Measurements from ENCODE around the gene PLS1. TPM values are rescaled to one million over a fixed set of nuclear protein-coding genes. Genes with fewer than 3 reads are reported as not detected.
A peak's percentile ranks its signal among the peaks of the same experiment; 100 is the strongest.
"Not testable (repeated sequence)": the region's sequence is repeated elsewhere in the genome, so short reads cannot be mapped to it uniquely, and the experiment has no call there.

PLS1 gene
- total and polyA plus RNA-seq, 4 donors, result 0.54 to 36.2 (median 1.0) TPM

- ATAC-seq (ENCODE audit: low FRiP score) (peak; percentile 66), DNase-seq (no peak)
- intact Hi-C loops (cut with DNase I), result loop anchor here (2.0 to 10.0 kb wide), 3 partner anchors 218 to 410 kb away; no protein-coding TSS in a partner anchor
- Histone ChIP-seq H3K27me3 (ENCODE audit: control insufficient read depth in 1 of 2, insufficient read depth in 2 of 2, low read length in 1 of 2) (no peaks in the 10 kb centered on the region), H3K4me1 (ENCODE audit: control insufficient read depth in 1 of 2, insufficient read depth in 2 of 2, low read length in 2 of 2) (no peaks in the 10 kb centered on the region), H3K9me3 (ENCODE audit: control insufficient read depth, low read length) (no peaks in the 10 kb centered on the region), H3K36me3 (ENCODE audit: control insufficient read depth in 1 of 2, insufficient read depth in 2 of 2, low read length in 1 of 2) (no peaks in the 10 kb centered on the region), H3K27ac (ENCODE audit: low read depth in 1 of 2, low read length in 2 of 2) (no peak overlapping the region), H3K4me3 (ENCODE audit: low read length in 2 of 2) (no peak overlapping the region)
- WGBS, 2 donors, result 25 to 27% methylated on average over 2 of the region's 2 CpGs
These were observed 9.3 kb upstream of the PLS1 start for GRCh38 chr3:142586803-142587406.

DNA sequence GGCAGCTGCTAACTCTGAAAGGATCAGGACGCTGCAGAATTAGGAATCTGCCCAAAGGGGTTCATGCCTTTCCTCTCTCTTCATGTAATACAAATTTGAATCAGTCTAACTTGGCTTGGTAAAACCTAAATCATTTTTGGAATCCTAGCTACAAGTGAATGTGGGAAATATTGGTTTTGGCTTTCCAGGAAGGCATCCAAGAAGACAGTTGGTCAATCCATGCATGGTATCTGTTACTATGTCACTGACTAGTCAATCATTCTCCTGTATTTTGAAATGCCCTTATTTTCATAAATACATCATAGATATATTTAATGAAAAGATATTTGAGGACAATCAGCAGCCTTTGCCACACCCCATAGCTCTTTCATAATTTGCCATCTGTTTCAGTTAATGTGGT is 7.5 kb upstream of the PLS1 start:
- no peak for ATAC-seq (ENCODE audit: low FRiP score)
- H3K36me3 ChIP-seq (ENCODE audit: control insufficient read depth in 1 of 2, insufficient read depth in 2 of 2, low read length in 1 of 2), result no peaks in the 10 kb centered on the region
- WGBS, 2 donors, result 74 to 83% methylated on average over 1 of the region's 1 CpG

GRCh38 chr3:142592268-142592667 is 3.9 kb upstream of the PLS1 start:
- H3K27me3 ChIP-seq (ENCODE audit: control insufficient read depth in 1 of 2, insufficient read depth in 2 of 2, low read length in 1 of 2); intact Hi-C loops (cut with DNase I); H3K4me3 ChIP-seq (ENCODE audit: low read length in 2 of 2); H3K27ac ChIP-seq (ENCODE audit: low read depth in 1 of 2, low read length in 2 of 2); H3K9me3 ChIP-seq (ENCODE audit: control insufficient read depth, low read length); DNase-seq; H3K36me3 ChIP-seq (ENCODE audit: control insufficient read depth in 1 of 2, insufficient read depth in 2 of 2, low read length in 1 of 2); ATAC-seq (ENCODE audit: low FRiP score); H3K4me1 ChIP-seq (ENCODE audit: control insufficient read depth in 1 of 2, insufficient read depth in 2 of 2, low read length in 2 of 2): not testable (repeated sequence)
- WGBS, 2 donors, result 95 to 98% methylated on average over 7 of the region's 7 CpGs

More for the DNA sequence above, 7.5 kb upstream of the PLS1 start:
- no peaks in the 10 kb centered on the region for H3K9me3 ChIP-seq (ENCODE audit: control insufficient read depth, low read length)
- no peak overlapping the region for H3K27ac ChIP-seq (ENCODE audit: low read depth in 1 of 2, low read length in 2 of 2)
- H3K27me3 ChIP-seq (ENCODE audit: control insufficient read depth in 1 of 2, insufficient read depth in 2 of 2, low read length in 1 of 2), result no peaks in the 10 kb centered on the region
- H3K4me1 ChIP-seq (ENCODE audit: control insufficient read depth in 1 of 2, insufficient read depth in 2 of 2, low read length in 2 of 2), result no peaks in the 10 kb centered on the region
- intact Hi-C loops (cut with DNase I), result loop anchor here in 1 of 2 donors (5.0 to 10.0 kb wide), 2 partner anchors 216 to 409 kb away; no protein-coding TSS in a partner anchor
- H3K4me3 ChIP-seq (ENCODE audit: low read length in 2 of 2), result no peak overlapping the region
- DNase-seq, result no peak

- Histone ChIP-seq H3K9me3 (ENCODE audit: control insufficient read depth, low read length) (no peaks in the 10 kb centered on the region), H3K4me1 (ENCODE audit: control insufficient read depth in 1 of 2, insufficient read depth in 2 of 2, low read length in 2 of 2) (no peaks in the 10 kb centered on the region), H3K27me3 (ENCODE audit: control insufficient read depth in 1 of 2, insufficient read depth in 2 of 2, low read length in 1 of 2) (no peaks in the 10 kb centered on the region), H3K27ac (ENCODE audit: low read depth in 1 of 2, low read length in 2 of 2) (no peak overlapping the region), H3K36me3 (ENCODE audit: control insufficient read depth in 1 of 2, insufficient read depth in 2 of 2, low read length in 1 of 2) (no peaks in the 10 kb centered on the region), H3K4me3 (ENCODE audit: low read length in 2 of 2) (no peak overlapping the region)
- 12% methylated on average over 1 of the region's 1 CpG for WGBS, 2 donors
- DNase-seq (no peak), ATAC-seq (ENCODE audit: low FRiP score) (no peak)
- intact Hi-C loops (cut with DNase I), result loop anchor here in 1 of 2 donors (2.0 to 5.0 kb wide), 2 partner anchors 127 to 402 kb away; partner anchors contain the start of gene TRPC1
These were observed 1.1 kb upstream of the PLS1 start for GRCh38 chr3:142595141-142595540.

GRCh38 chr3:142595581-142595950 is 627 bp upstream of the PLS1 start:
- Histone ChIP-seq H3K36me3 (ENCODE audit: control insufficient read depth in 1 of 2, insufficient read depth in 2 of 2, low read length in 1 of 2) (no peaks in the 10 kb centered on the region), H3K4me1 (ENCODE audit: control insufficient read depth in 1 of 2, insufficient read depth in 2 of 2, low read length in 2 of 2) (no peaks in the 10 kb centered on the region), H3K9me3 (ENCODE audit: control insufficient read depth, low read length) (no peaks in the 10 kb centered on the region), H3K27ac (ENCODE audit: low read depth in 1 of 2, low read length in 2 of 2) (peak overlapping the region in 1 of 2 donors; percentile 40), H3K4me3 (ENCODE audit: low read length in 2 of 2) (peak overlapping the region; percentile 15 to 56), H3K27me3 (ENCODE audit: control insufficient read depth in 1 of 2, insufficient read depth in 2 of 2, low read length in 1 of 2) (no peaks in the 10 kb centered on the region)
- ATAC-seq (ENCODE audit: low FRiP score), result peak; percentile 22
- intact Hi-C loops (cut with DNase I), result loop anchor here in 1 of 2 donors (2.0 to 5.0 kb wide), 2 partner anchors 127 to 401 kb away; partner anchors contain the start of gene TRPC1
- WGBS, 2 donors, result 6 to 10% methylated on average over 7 of the region's 7 CpGs
- DNase-seq, result no peak

- no peak overlapping the region for H3K27ac ChIP-seq (ENCODE audit: low read depth in 1 of 2, low read length in 2 of 2)
- H3K4me3 ChIP-seq (ENCODE audit: low read length in 2 of 2), result peak overlapping the region; percentile 15 to 56
- DNase-seq (no peak), ATAC-seq (ENCODE audit: low FRiP score) (no peak)
- H3K9me3 ChIP-seq (ENCODE audit: control insufficient read depth, low read length), result no peaks in the 10 kb centered on the region
- intact Hi-C loops (cut with DNase I), result loop anchor here in 1 of 2 donors (5.0 kb wide), 1 partner anchor 126 kb away; the partner anchor contains the start of gene TRPC1
- no peaks in the 10 kb centered on the region for H3K4me1 ChIP-seq (ENCODE audit: control insufficient read depth in 1 of 2, insufficient read depth in 2 of 2, low read length in 2 of 2)
- no peaks in the 10 kb centered on the region for H3K27me3 ChIP-seq (ENCODE audit: control insufficient read depth in 1 of 2, insufficient read depth in 2 of 2, low read length in 1 of 2)
- WGBS, 2 donors, result 4 to 8% methylated on average over 5 of the region's 5 CpGs
- no peaks in the 10 kb centered on the region for H3K36me3 ChIP-seq (ENCODE audit: control insufficient read depth in 1 of 2, insufficient read depth in 2 of 2, low read length in 1 of 2)
These were observed 514 bp downstream of the PLS1 start for GRCh38 chr3:142596726-142597088.

DNA sequence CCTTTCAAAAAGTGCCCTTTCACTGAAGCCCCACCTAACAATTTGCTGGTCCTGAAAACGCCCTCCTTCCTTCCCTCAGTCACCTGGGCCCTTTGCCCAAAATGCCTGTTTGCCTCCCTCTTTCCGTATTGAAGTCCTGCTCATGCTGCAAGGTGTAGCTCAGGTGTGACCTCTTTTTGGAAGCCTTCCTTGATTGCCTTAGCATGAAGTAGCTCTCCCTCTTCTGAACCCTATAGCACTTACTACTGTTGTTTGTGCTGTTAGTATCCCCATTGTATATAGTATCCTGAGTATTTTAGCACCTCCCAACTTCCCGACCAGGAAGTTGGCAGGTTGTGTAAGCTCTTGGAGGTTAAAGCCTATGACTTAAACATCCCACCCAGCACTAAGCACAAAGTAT is 1.7 kb downstream of the PLS1 start:
- no peaks in the 10 kb centered on the region for H3K9me3 ChIP-seq (ENCODE audit: control insufficient read depth, low read length)
- intact Hi-C loops (cut with DNase I), result loop anchor here in 1 of 2 donors (5.0 kb wide), 1 partner anchor 124 kb away; the partner anchor contains the start of gene TRPC1
- no peak overlapping the region for H3K27ac ChIP-seq (ENCODE audit: low read depth in 1 of 2, low read length in 2 of 2)
- H3K27me3 ChIP-seq (ENCODE audit: control insufficient read depth in 1 of 2, insufficient read depth in 2 of 2, low read length in 1 of 2), result no peaks in the 10 kb centered on the region
- no peaks in the 10 kb centered on the region for H3K36me3 ChIP-seq (ENCODE audit: control insufficient read depth in 1 of 2, insufficient read depth in 2 of 2, low read length in 1 of 2)
- ATAC-seq (ENCODE audit: low FRiP score) (no peak), DNase-seq (no peak)
- H3K4me3 ChIP-seq (ENCODE audit: low read length in 2 of 2), result no peak overlapping the region
- H3K4me1 ChIP-seq (ENCODE audit: control insufficient read depth in 1 of 2, insufficient read depth in 2 of 2, low read length in 2 of 2), result no peaks in the 10 kb centered on the region
- WGBS, 2 donors, result 81 to 86% methylated on average over 3 of the region's 3 CpGs

- WGBS, 2 donors, result 79 to 81% methylated on average over 4 of the region's 4 CpGs
- ATAC-seq (ENCODE audit: low FRiP score), result no peak
- intact Hi-C loops (cut with DNase I), result no loop called here
These were observed 5.5 kb downstream of the PLS1 start for GRCh38 chr3:142601713-142602112.

More at GRCh38 chr3:142601713-142602112, 5.5 kb downstream of the PLS1 start:
- no peak overlapping the region for H3K4me3 ChIP-seq (ENCODE audit: low read length in 2 of 2)
- DNase-seq, result no peak
- no peaks in the 10 kb centered on the region for H3K36me3 ChIP-seq (ENCODE audit: control insufficient read depth in 1 of 2, insufficient read depth in 2 of 2, low read length in 1 of 2)
- no peaks in the 10 kb centered on the region for H3K4me1 ChIP-seq (ENCODE audit: control insufficient read depth in 1 of 2, insufficient read depth in 2 of 2, low read length in 2 of 2)
- no peak overlapping the region for H3K27ac ChIP-seq (ENCODE audit: low read depth in 1 of 2, low read length in 2 of 2)
- H3K27me3 ChIP-seq (ENCODE audit: control insufficient read depth in 1 of 2, insufficient read depth in 2 of 2, low read length in 1 of 2), result no peaks in the 10 kb centered on the region
- H3K9me3 ChIP-seq (ENCODE audit: control insufficient read depth, low read length), result no peaks in the 10 kb centered on the region
